CD4-positive, alpha-beta T cell (primary cell): ENCODE data around the gene PROSER3. TPM values are rescaled to one million over a fixed set of nuclear protein-coding genes. Genes with fewer than 3 reads are reported as not detected.

Experiments used
- ATAC-seq: fragments of 200-7000 bp; cut with Tn5 transposase; one replicate; pipeline ENCODE4 v1.10.0; 2022; ENCODE audit warnings: mild to moderate bottlenecking; ENCODE audit not compliant: poor library complexity
- CTCF ChIA-PET: fragments of 350-600 bp; sonication (Branson Sonifier 250); formaldehyde crosslinking; loops from one replicate; lab custom pipeline; 2021; ENCODE audit warnings: antibody characterized with exemption, inconsistent platforms; lab: Charles Lee
- POLR2A ChIA-PET: fragments of 350-600 bp; sonication (Branson Sonifier 250); formaldehyde crosslinking; loops from one replicate; lab custom pipeline; 2021; ENCODE audit warnings: antibody characterized with exemption, inconsistent platforms; lab: Charles Lee
- DNase-seq, 14 experiments: peaks; one replicate each; pipeline ENCODE4 v3.0.0-alpha.2; 2013 to 2020; ENCODE audit warnings: mixed read lengths in 2 of 14
- H3K27ac ChIP-seq, 2 donors: one replicate each; pipeline versions ENCODE4 v1.5.1 to v1.7.0; 2013; ENCODE audit warnings: low read length in 2 of 2, low read depth in 1 of 2, mild to moderate bottlenecking in 1 of 2
- H3K27me3 ChIP-seq, 2 experiments: 1 replicate in 1 of 2; 2 replicates in 1 of 2; pipeline versions ENCODE4 v1.6.1 to v1.7.0; 2013; ENCODE audit warnings: low read length in 2 of 2, control low read depth in 1 of 2, mild to moderate bottlenecking in 1 of 2, moderate library complexity in 1 of 2; ENCODE audit not compliant: insufficient read depth in 2 of 2, control insufficient read depth in 1 of 2
- H3K36me3 ChIP-seq: one replicate; pipeline ENCODE4 v1.6.1; 2013; ENCODE audit warnings: low read length, control low read depth; ENCODE audit not compliant: insufficient read depth
- H3K4me1 ChIP-seq: one replicate; pipeline ENCODE4 v1.6.1; 2013; ENCODE audit warnings: low read length, control low read depth; ENCODE audit not compliant: insufficient read depth
- H3K4me3 ChIP-seq: one replicate; pipeline ENCODE4 v1.5.1; 2013; ENCODE audit warnings: mild to moderate bottlenecking, low read length, moderate library complexity
- H3K9me3 ChIP-seq, 2 experiments: 1 replicate in 1 of 2; 2 replicates in 1 of 2; pipeline versions ENCODE4 v1.6.1 to v1.7.0; 2013; ENCODE audit warnings: low read length in 2 of 2, mild to moderate bottlenecking in 2 of 2, control low read depth in 1 of 2, moderate library complexity in 1 of 2; ENCODE audit not compliant: control insufficient read depth in 1 of 2, insufficient read depth in 1 of 2
- H3K27ac Mint-ChIP-seq: one replicate; pipeline ENCODE4 v1.8.0; 2020; ENCODE audit warnings: mixed read lengths
- H3K27me3 Mint-ChIP-seq: one replicate; pipeline ENCODE4 v1.8.0; 2021; ENCODE audit warnings: mixed read lengths
- H3K36me3 Mint-ChIP-seq: one replicate; pipeline ENCODE4 v1.8.0; 2021; ENCODE audit warnings: low read depth, mixed read lengths
- H3K4me1 Mint-ChIP-seq: one replicate; pipeline ENCODE4 v1.8.0; 2021; ENCODE audit warnings: low read depth, mixed read lengths
- H3K4me3 Mint-ChIP-seq: one replicate; pipeline ENCODE4 v1.8.0; 2020; ENCODE audit warnings: mild to moderate bottlenecking, mixed read lengths
- H3K9me3 Mint-ChIP-seq: one replicate; pipeline ENCODE4 v1.8.0; 2020; ENCODE audit warnings: mixed read lengths
- CTCF ChIP-seq: fragments of 200-600 bp; IDR thresholded peaks from one replicate; pipeline ENCODE4 v1.8.0; 2022; ENCODE audit warnings: antibody characterized with exemption, mild to moderate bottlenecking
- intact Hi-C, 2 experiments: fragments of 100-400 bp; cut with DNase I in 1 of 2; cut with micrococcal nuclease in 1 of 2; formaldehyde crosslinking; loops; one replicate each; pipeline versions ENCODE4 v1.15.1 to v1.9.0; 2023 to 2025; cut with DNase I, micrococcal nuclease
- total RNA-seq, 174 experiments: library from RNA in 2 of 174; stranded (reverse) in 2 of 174; gene quantifications; one replicate each; pipeline ENCODE4 v1.2.3 and lab custom pipeline; 2021 to 2026

The PROSER3 gene
- total RNA-seq, 2 experiments from 2014 or later = 19.4 to 22.6 TPM

DNA sequence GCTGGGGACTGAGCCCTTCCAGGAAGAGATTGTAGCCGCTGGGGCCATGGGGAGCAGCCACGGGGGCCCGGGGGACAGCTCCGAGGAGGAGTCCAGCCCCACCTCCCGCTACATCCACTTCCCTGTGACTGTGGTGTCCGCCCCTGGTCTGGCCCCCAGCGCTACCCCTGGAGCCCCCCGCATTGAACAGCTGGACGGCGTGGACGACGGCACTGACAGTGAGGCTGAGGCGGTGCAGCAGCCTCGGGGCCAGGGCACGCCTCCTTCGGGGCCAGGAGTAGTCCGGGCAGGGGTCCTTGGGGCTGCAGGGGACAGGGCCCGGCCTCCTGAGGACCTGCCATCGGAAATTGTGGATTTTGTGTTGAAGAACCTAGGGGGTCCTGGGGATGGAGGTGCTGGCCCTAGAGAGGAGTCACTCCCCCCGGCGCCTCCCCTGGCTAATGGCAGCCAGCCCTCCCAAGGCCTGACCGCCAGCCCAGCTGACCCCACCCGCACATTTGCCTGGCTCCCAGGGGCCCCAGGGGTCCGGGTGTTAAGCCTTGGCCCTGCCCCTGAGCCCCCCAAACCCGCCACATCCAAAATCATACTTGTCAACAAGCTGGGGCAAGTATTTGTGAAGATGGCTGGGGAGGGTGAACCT lies 25.3 kb upstream of the PROSER3 start:
- no peak for DNase-seq
- CTCF ChIA-PET = no interaction called here
- intact Hi-C loops = no loop called here
- no peaks in the 10 kb centered on the region for H3K9me3 Mint-ChIP-seq
- no peak overlapping the region for H3K4me3 Mint-ChIP-seq
- Histone ChIP-seq H3K4me1 (peaks cover 14% of the 10 kb centered on the region), H3K27ac (no peak overlapping the region), H3K9me3 (no peaks in the 10 kb centered on the region), H3K27me3 (no peaks in the 10 kb centered on the region), H3K4me3 (no peak overlapping the region), H3K36me3 (peaks cover 90% of the 10 kb centered on the region)
- H3K36me3 Mint-ChIP-seq = peaks cover 83% of the 10 kb centered on the region
- H3K27me3 Mint-ChIP-seq = no peaks in the 10 kb centered on the region
- no peak for TF ChIP-seq CTCF
- ATAC-seq = no peak
- peaks cover 25% of the 10 kb centered on the region for H3K4me1 Mint-ChIP-seq
- H3K27ac Mint-ChIP-seq = no peak overlapping the region
- POLR2A ChIA-PET = no interaction called here

DNA sequence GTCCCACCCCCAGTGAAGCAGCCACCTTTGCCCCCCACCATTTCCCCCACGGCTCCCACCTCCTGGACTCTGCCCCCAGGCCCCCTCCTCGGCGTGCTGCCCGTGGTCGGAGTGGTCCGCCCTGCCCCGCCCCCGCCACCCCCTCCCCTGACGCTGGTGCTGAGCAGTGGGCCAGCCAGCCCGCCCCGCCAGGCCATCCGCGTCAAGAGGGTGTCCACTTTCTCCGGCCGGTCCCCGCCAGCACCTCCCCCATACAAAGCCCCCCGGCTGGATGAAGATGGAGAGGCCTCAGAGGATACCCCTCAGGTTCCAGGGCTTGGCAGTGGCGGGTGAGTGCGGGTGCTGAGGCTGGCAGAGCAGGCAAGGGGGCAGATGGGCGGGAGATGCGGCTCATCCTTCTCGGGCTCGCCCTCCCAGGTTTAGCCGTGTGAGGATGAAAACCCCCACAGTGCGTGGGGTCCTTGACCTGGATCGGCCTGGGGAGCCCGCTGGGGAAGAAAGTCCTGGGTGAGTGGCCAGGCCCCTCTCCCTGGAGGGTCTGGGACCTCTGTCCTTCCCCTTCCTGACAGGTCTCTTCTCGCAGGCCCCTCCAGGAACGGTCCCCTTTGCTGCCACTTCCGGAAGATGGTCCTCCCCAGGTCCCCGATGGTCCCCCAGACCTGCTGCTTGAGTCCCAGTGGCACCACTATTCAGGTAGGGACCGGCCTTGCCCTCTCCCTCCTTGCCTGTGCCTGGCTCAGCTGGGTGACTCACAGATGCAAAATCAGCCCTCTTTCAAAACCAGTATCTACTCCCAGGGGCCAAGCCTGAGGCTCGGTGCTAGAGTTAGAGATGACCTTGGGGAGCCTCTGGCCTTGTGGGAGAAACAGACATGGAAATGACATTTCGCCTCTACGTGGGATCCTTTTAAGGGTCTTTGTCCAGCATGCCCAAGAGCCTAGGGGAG lies 24.5 kb upstream of the PROSER3 start:
- DNase-seq (no peak), ATAC-seq (no peak)
- Histone ChIP-seq H3K27ac (no peak overlapping the region), H3K27me3 (no peaks in the 10 kb centered on the region), H3K4me1 (peaks cover 14% of the 10 kb centered on the region), H3K36me3 (peaks cover 90% of the 10 kb centered on the region), H3K9me3 (no peaks in the 10 kb centered on the region), H3K4me3 (no peak overlapping the region)
- peaks cover 80% of the 10 kb centered on the region for H3K36me3 Mint-ChIP-seq
- H3K4me3 Mint-ChIP-seq = no peak overlapping the region
- ChIA-PET POLR2A (interaction anchor here (1.2 kb wide), 1 partner anchor 12 kb away, joined by 4 read pairs; no protein-coding TSS in a partner anchor), CTCF (no interaction called here)
- H3K9me3 Mint-ChIP-seq = no peaks in the 10 kb centered on the region
- TF ChIP-seq CTCF = no peak
- H3K27ac Mint-ChIP-seq = peak overlapping the region; percentile 69
- H3K4me1 Mint-ChIP-seq = peaks cover 26% of the 10 kb centered on the region
- H3K27me3 Mint-ChIP-seq = no peaks in the 10 kb centered on the region
- intact Hi-C loops = no loop called here

DNA sequence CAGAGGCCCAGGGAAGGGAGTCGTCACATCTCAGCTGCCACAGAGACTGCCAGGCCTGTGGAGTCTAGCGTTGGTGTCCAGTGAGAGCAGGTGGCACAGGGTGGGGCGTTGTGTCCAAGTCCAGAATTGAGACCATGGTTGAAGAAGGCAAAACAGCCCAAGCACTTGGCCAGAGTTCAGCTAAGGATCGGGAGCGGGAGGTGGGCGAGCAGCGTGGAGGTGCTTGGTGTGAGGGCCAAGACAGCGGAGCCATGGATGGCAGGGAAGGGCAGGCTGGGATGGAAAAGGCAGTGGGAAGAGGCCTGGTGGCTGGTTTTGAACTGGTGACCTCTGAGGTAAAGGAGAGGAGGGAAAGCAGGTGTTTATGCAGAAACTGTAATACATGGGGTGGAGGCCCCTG lies 23.7 kb upstream of the PROSER3 start:
- H3K27ac Mint-ChIP-seq = peak overlapping the region; percentile 69
- TF ChIP-seq CTCF = no peak
- H3K36me3 ChIP-seq = peaks cover 90% of the 10 kb centered on the region

More for the DNA sequence above, 23.7 kb upstream of the PROSER3 start:
- H3K27ac ChIP-seq = no peak overlapping the region
- peaks cover 77% of the 10 kb centered on the region for H3K36me3 Mint-ChIP-seq
- no peaks in the 10 kb centered on the region for H3K27me3 ChIP-seq
- ChIA-PET POLR2A (interaction anchor here (1.2 to 2.1 kb wide), 2 partner anchors 10 to 13 kb away, joined by 4 to 7 read pairs; no protein-coding TSS in a partner anchor), CTCF (no interaction called here)
- no peaks in the 10 kb centered on the region for H3K27me3 Mint-ChIP-seq
- H3K9me3 ChIP-seq = no peaks in the 10 kb centered on the region
- H3K4me3 ChIP-seq = no peak overlapping the region
- no peak overlapping the region for H3K4me3 Mint-ChIP-seq
- DNase-seq (no peak), ATAC-seq (no peak)
- intact Hi-C loops = no loop called here
- H3K9me3 Mint-ChIP-seq = no peaks in the 10 kb centered on the region
- H3K4me1 ChIP-seq = peaks cover 15% of the 10 kb centered on the region
- H3K4me1 Mint-ChIP-seq = peaks cover 29% of the 10 kb centered on the region
